ENCODE measurements around the gene SLC1A7. TPM values are rescaled to one million over a fixed set of nuclear protein-coding genes. Genes with fewer than 3 reads are reported as not detected.
A peak's percentile ranks its signal among the peaks of the same experiment; 100 is the strongest.

SLC1A7 gene
- total RNA-seq, 1 donor from 2014 or later: not detected

- Histone ChIP-seq H3K27me3 (ENCODE audit: control insufficient read depth, insufficient read depth, low read length) (no peaks in the 10 kb centered on the region), H3K36me3 (ENCODE audit: control insufficient read depth, insufficient read depth, low read length) (no peaks in the 10 kb centered on the region), H3K4me3 (ENCODE audit: low read depth, low read length) (no peak overlapping the region)
- DNase-seq (ENCODE audit: low read depth): no peak
- FAIRE-seq: peak; percentile 88
- no peak for TF ChIP-seq CTCF (IDR thresholded peaks at IDR 0.05; ENCODE audit: insufficient read depth, low read length, severe bottlenecking)
Measured at GRCh38 chr1:53155945-53156344, 13.5 kb upstream of the SLC1A7 start.

GRCh38 chr1:53155534-53155933 is 13.1 kb upstream of the SLC1A7 start:
- TF ChIP-seq CTCF (IDR thresholded peaks at IDR 0.05; ENCODE audit: insufficient read depth, low read length, severe bottlenecking): no peak
- Histone ChIP-seq H3K4me3 (ENCODE audit: low read depth, low read length) (no peak overlapping the region), H3K36me3 (ENCODE audit: control insufficient read depth, insufficient read depth, low read length) (no peaks in the 10 kb centered on the region), H3K27me3 (ENCODE audit: control insufficient read depth, insufficient read depth, low read length) (no peaks in the 10 kb centered on the region)
- no peak for DNase-seq (ENCODE audit: low read depth)
- no peak for FAIRE-seq

- no peaks in the 10 kb centered on the region for H3K27me3 ChIP-seq (ENCODE audit: control insufficient read depth, insufficient read depth, low read length)
- TF ChIP-seq CTCF (IDR thresholded peaks at IDR 0.05; ENCODE audit: insufficient read depth, low read length, severe bottlenecking): no peak
- FAIRE-seq: no peak
- no peak overlapping the region for H3K4me3 ChIP-seq (ENCODE audit: low read depth, low read length)
- DNase-seq (ENCODE audit: low read depth): no peak
- no peaks in the 10 kb centered on the region for H3K36me3 ChIP-seq (ENCODE audit: control insufficient read depth, insufficient read depth, low read length)
Measured at GRCh38 chr1:53154859-53155438, 12.5 kb upstream of the SLC1A7 start.

- no peak for FAIRE-seq
- no peak overlapping the region for H3K4me3 ChIP-seq (ENCODE audit: low read depth, low read length)
- no peak for TF ChIP-seq CTCF (IDR thresholded peaks at IDR 0.05; ENCODE audit: insufficient read depth, low read length, severe bottlenecking)
- no peaks in the 10 kb centered on the region for H3K36me3 ChIP-seq (ENCODE audit: control insufficient read depth, insufficient read depth, low read length)
- no peak for DNase-seq (ENCODE audit: low read depth)
- no peaks in the 10 kb centered on the region for H3K27me3 ChIP-seq (ENCODE audit: control insufficient read depth, insufficient read depth, low read length)
Measured at GRCh38 chr1:53153752-53154151, 11.3 kb upstream of the SLC1A7 start.

GRCh38 chr1:53148123-53148522 is 5.7 kb upstream of the SLC1A7 start:
- Histone ChIP-seq H3K4me3 (ENCODE audit: low read depth, low read length) (no peak overlapping the region), H3K36me3 (ENCODE audit: control insufficient read depth, insufficient read depth, low read length) (no peaks in the 10 kb centered on the region), H3K27me3 (ENCODE audit: control insufficient read depth, insufficient read depth, low read length) (no peaks in the 10 kb centered on the region)
- FAIRE-seq (no peak), DNase-seq (ENCODE audit: low read depth) (peak; percentile 71)
- TF ChIP-seq CTCF (IDR thresholded peaks at IDR 0.05; ENCODE audit: insufficient read depth, low read length, severe bottlenecking): no peak

- DNase-seq (ENCODE audit: low read depth): no peak
- no peaks in the 10 kb centered on the region for H3K27me3 ChIP-seq (ENCODE audit: control insufficient read depth, insufficient read depth, low read length)
- TF ChIP-seq CTCF (IDR thresholded peaks at IDR 0.05; ENCODE audit: insufficient read depth, low read length, severe bottlenecking): no peak
- no peak overlapping the region for H3K4me3 ChIP-seq (ENCODE audit: low read depth, low read length)
- FAIRE-seq: no peak
- H3K36me3 ChIP-seq (ENCODE audit: control insufficient read depth, insufficient read depth, low read length): no peaks in the 10 kb centered on the region
Measured at GRCh38 chr1:53147174-53147573, 4.7 kb upstream of the SLC1A7 start.
